Activated T-cell treated with anti-CD3 and anti-CD28 coated beads for 4 hours (primary cell): ENCODE measurements around the gene PMPCA.

Source experiments
- DNase-seq: peaks from one replicate; pipeline ENCODE4 v3.0.0-alpha.2; 2020

Gene PMPCA

DNA sequence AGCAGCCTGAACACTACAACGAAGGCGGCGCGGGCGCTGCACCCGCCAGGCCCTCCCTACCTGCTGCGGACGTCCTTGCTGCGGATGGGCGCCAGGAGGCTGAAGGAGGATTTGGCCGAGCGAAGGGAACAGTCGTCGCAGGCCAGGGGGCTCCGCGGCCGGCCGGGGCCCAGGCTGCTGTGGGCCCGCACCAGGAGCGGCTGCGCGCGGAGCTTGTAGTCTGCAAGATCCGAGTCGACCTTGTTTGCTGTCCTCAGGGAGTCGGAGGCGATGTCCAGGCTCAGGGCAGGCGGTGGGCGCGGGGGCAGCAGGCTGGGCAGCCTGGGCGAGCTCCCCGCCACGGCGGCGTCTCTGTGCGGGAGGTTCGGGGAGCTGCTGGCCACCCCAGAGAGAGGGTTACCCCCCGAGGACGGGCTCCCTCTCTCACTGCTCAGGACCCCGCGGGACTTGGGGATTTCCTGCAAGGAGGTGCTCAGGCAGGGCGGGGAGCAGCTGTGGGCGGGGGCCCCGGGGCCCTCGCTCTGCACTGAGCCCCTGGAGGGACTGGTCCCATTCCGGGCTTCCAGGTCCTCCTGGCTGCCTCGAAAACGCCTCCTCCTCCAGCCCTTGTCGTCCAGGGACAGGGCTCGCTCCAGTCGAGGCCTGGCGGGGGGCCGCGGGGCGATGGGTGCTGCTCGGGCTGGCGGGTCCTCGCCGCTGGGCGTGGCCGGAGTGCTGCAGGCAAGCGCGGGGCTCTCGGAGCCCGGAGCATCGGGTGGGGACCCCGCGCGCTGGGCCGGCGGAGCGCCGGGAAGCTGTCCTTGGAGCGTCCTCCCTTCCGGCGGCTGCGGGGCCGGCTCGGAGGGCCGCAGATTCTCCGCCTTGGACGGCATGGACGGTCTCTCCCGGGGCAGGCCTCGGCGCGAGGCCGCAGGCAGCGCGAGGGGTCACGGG lies 28.4 kb downstream of the PMPCA start:
- peak; percentile 39 for DNase-seq

DNA sequence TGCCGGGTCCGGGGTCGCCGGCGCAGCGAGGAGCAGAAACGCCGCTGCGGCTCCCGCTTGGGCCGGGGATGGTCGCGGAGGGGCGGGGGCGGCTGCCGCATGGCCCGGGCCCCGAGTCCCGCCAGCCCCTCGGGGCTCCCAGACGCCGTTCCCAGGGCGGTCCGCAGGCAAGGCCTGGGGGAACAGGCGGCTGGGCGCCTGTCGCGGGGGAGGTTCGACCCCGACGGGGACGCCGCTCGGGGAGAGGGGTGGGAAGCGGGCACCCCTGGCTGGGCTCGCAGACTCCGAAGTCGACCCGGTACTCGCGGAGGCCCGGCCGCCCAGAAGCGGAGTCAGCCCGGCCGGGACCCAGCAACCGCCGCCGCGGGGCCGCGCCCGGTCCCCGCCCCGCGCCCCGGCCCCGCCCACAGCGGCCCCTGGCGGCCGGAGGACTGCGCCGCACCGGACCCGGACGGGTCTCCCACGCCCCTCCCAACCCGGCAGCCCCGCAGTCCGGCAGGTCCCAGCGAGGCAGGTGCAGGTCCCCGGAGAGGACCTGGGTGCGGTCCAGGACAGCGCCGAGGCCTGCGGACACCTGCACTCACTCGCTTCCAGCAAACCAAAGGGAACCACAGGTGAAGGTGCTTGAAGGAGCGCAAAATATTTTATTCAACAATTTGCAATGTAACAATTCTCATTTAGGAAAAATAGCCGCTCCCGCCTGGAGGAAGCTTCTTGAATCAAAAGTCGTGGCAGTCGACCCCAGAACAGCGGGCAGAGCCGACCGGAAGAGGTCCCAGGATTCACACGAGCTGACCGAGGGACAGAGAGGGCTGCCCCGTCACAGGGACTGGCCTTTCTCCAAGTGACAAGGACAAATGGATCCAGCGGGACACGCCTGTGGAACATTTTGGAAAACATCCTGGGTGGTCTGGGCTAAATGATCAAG lies 29.3 kb downstream of the PMPCA start, which contains the start of gene INPP5E:
INPP5E (minus strand) TSS at position 365 of the 928 bp plus-strand sequence. CDS start 426 bp downstream, outside the sequence.
- DNase-seq, result peak; percentile 82

DNA sequence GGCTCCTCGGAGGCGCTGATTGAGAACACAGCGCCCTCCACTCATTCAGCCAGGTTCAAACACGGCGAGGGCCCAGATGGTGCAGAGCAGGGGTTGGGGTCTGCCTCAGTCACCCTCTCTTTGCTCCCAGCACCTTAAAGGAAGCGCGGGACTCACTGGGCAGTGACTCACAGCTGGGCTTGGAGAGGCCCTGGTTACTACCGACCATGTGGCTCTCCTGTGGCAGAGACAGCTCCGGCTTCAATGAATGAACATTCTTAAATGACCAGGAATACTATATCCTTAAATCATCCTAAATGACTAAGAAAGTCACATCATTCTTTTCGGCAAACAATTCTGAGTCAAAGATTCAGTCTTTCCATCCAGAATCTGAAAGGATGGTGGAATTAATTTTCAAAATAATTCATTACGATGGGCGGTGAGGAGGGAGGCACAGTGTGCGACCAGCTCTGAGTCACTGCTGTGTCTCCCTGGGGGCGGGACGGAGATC lies 30.8 kb downstream of the PMPCA start:
- DNase-seq, result no peak

DNA sequence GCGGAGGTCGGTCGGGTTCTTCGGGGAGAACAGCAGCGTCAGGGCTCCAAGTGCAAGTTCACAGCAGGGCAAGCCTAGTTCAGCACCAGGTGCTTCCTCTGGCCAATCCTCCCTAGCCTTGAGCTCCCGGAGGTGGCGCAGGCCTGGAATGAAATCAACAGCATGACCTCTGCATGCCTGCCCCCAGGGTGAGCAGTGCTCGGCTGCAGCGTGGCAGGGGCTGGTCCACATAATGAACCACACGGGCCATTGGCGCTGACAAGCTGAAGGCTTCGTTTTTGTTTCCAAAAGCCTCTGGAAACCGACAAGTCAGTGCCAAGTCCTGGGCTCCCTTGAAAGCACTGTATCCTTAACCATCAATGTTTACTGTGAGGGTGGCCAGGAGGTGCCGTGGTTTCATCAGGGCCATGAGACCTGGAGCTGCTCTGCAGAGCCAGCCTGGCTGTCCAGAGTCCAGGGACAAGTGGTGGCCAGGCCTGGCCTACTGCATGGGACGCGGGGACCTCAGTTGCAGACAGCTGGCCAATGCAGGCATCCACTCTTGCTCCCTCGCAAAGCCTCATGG lies 31.3 kb downstream of the PMPCA start:
- no peak for DNase-seq

DNA sequence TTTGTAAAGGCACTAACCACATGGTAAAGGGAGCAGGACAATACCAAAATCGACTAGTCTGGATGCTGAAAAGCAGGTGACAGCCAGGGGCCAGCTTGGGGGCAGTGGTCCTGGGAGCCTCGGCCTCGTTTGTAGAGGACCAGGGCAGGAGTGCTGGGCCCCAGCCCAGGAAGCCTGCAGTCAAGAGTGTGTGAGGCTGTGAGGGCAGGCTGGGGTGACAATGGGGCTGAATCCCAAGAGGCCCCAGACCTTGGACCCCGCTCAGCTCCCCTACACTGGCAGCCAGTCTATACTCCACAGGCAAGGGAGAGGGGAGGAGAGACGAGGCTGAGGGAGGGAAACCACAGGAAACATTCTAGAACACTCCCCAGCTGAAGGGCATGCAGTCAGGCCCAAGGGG lies 31.8 kb downstream of the PMPCA start:
- no peak for DNase-seq

DNA sequence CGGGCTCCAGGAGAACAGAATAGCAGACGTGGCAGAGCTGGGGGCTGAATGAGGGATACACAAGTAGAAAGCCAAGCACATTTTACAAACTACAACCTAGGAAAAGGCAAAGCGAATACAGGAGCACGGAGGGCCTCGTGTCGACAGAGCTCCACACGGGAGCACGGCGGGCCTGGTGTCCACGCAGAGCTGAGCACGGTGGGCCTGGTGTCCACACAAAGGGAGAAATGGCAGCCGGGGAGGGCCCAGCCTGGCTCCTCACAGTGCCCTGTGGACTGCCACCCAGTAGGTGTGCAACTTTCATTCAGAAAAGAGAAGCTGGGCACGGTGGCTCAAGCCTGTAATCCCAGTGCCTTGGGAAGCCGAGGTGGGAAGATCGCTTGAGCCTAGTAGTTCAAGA lies 32.6 kb downstream of the PMPCA start:
- no peak for DNase-seq

DNA sequence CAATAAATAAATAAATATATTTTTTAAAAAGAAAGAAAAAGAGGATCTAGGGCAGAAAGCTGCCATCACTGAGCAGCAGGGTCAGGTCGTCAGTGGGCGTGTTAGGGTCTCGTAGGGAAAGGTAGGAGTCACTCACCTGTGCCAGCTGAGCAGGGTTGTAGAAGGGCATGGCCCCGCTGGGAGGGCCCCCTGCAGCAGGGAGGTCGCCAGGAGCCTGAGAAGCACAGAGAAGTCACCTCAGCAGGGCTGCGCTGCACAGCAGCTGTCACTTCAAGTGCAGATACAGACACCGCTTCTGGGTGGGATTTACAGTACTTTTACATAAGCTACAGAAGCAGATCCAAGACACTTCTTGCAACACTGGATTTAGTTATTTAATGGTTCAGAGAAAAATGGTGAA lies 33.2 kb downstream of the PMPCA start:
- DNase-seq, result no peak

GRCh38 chr9:136444102-136444501 lies 33.6 kb downstream of the PMPCA start:
- DNase-seq, result no peak

DNA sequence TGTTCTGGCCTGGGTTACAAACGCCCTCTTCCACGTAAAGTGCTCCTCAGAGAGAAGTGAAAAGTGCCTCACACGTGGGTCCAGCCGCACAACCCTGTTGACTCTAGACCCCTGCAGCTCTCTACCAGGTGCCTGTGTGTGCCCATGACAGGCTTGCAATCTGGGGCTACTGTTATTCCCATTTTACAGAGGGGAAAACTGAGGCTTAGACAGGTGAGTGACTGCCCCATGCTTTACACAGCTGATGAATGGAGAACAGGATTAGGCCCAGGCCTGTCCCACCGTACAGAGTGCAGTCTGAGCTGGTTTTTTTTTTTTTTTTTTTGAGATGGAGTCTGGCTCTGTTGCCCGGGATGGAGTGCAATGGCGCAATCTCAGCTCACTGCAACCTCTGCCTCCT lies 35.3 kb downstream of the PMPCA start:
- DNase-seq, result no peak

DNA sequence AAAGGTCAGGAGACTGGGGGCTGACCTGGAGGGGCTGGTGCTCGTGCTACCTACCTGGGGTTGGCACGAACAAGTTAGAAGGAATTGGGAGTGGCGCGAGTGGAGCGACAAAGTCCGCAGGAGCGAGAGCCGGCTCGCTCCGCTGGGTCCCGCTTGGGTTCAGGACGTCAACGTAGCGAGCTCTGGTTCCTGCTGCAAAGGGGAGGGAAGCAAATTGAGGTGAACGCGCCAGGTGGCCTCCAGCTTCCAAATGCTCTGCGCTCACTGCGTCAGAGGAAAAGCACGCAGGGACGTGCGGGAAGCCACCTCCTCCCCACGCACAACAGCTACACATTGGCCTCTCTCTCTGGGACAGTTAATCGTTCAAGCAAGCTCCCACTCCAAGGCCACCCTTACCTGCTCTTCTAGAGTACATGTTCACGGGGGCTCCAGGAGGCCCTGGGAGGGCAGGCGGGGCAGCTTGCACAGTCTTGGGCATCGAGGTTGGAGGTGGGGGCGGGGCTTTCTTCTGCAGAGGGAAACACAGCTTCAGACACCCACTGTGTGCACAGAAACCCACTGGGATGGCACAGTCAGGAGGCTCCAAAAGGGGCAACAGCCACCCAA lies 36.8 kb downstream of the PMPCA start:
- DNase-seq, result no peak

GRCh38 chr9:136448655-136449054 lies 38.2 kb downstream of the PMPCA start:
- no peak for DNase-seq

DNA sequence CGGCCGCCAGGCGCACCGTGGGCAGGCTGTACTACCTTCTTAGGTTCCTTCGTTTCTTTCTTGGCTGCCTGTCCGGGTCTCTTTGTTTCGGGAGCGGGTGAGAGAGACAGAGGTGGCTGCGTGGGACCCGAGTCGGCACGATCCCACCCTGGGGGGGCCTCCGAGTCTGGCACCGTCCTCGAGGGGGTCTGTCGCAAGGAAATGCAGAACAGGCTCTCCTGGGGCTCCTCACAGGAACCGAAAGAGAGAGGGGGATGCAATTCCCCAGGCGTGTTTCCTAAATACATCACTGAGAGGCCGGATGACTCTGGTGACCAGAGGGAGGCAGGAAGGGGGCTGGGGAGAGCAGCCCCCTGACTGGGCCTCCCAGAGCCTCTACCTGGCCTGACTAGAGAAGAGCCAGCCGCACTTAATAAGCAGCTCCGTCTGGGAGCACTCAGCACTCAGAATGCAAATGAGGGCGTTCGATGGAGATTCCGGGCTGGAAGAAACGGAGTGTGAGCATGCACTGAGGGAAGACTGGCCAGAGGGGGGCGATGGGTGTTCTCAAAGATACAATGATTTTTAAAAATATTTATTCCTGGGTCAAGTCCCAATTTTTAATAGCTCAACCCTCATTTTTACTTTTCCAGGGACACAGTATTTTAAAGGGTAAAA lies 40.9 kb downstream of the PMPCA start:
- no peak for DNase-seq

DNA sequence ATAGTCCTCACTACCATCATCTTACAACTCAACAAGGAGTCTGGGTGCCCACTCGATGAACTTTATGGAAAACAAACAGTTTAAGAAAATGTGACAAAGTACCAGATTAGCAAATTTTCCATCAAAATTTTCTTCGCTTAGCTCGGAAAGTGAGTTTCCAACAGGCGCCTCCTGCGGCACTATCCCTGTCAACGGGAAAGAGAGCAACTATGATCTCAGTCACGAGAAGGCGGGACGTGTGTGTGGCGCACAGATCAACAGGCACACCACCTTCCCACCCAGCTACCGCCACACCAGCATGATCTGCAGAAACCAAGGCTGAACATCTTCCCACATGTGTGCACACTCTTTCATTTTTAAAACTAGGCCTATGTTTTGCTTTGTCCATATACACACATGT lies 42.9 kb downstream of the PMPCA start:
- no peak for DNase-seq

DNA sequence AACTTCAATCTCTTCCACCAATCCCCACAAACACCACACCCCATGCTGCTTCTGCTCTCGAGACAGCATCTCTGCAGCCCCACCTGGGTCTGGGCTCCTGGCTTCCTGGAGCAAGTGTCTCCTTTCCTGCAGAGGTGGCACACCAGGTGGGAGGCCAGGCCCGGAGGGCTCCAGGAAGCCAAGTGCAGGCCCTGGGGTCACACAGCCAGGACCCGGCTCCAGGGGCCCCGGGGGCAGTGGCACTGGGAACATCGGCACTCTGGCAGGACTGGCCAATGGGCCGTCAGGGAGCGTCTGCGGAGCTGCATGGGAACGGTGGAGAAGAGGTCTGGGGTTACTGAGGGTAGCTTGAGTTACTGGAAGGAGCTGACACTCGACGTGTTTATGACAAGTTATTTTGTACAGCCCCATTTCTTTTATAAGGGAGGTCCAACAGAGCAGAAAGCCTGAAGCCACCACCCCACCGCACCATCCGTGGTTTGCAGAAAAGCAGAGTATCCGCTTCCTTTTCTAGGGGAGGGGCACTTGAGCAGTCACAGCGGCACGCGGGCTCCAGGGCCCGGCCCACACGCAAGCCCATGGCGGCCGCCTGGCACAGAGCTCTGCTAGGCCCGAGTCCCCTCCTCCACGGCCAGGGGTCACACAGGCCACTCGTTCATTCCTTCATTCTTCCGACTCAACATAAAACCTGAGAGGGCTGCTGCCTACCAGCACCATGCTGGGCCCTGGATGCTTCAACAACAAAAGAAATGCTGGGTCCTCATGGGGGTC lies 43.8 kb downstream of the PMPCA start:
- no peak for DNase-seq

DNA sequence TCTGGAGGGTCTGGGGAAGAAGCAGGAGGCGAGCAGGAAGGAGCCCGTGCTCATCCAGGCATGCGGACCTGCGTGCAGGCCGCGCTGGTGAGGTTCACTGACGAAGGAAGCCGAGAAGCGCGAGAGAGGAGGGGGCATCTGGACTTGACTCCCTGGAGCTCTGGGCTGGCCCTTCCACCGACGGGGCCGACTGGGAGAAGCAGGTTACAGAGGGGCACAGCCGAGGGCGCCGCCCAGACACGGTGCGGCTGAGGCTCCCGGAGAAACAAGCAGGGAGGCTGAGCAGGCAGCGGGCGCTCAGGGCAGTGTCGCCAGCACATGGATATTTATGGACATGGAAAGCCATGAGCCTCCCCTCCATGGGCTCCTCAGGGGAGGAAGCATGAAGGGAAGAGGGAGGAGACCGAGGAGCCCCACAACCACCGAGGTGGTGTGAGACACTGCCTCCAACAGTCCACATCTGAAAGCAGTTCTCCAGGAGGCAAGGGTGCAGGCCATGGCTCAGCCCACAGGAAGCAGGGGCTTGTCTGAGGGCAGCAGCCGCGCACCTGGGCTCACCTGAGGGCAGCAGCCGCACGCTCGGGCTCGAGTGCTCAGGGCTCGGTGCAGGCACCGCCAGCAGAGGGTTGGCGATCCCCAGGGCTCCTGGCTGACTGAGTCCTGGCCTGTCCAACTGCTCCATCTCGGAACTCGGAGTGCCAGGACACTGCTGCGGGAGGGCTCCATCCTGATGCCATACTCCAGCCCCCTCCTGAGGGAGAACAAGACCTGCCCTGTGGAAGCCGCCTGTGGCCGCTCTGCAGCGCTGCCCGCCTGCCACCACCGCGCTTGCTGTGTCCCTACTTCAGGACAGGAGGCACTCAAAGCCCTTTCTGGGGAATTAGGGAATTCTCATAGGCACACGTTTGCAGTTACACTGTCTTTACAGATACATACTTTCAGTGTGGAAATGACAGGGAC lies 44.9 kb downstream of the PMPCA start:
- DNase-seq, result no peak

DNA sequence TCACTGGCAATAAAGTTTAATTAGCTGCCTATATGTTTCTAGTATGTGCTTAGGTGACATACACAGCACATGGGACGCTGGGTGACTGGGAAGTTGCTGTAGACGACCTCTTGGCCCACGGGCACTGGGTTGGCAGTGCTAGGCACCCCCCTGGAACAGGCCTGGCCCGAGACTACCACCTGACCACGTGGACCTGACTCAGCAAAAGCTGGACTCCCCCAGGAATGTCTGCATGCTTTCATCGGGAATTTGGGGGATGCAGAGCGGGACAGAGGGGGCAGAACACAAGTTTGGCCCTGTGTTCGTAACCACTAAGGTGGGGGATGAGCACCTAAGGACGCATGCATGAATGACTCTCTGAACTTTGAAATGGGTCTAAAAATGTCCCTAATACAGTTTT lies 45.8 kb downstream of the PMPCA start:
- no peak for DNase-seq

DNA sequence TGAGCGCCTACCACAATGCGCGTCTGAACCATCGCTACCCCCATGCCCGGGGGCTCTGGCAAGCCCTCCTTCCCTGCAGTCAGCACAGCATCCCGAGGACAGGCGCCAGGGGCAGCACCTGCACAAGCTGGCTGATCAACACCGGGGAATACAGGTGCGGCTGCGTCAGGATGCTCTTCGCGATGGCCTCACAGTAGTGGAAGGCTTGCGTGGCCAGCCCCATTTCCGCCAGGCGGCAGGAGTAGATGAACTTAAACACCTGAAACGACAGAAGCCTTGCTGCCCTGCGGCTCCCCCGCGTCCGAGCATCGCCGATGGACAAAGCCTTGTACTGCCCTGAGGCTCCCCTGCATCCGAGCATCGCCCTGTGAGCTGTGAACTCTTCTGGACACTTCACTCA lies 46.9 kb downstream of the PMPCA start:
- DNase-seq, result no peak

DNA sequence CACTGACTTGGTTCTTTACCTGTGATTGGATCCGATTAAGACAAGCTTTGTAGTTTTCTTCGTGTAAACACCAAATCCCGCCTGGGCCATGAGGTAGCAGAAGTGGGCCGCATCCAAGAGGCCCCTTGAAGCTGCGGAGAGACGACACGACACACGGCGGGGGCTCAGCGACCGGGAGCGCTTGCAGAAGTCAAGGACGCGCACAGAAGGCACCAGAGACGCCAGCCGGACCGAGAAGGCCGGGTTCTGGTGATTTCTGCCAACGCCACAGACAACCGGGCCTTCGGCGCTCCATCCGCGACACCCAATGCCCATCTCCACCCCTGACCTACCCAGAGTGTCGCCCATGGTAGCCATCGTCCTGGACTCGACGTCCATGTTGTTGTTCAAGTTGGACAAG lies 49.0 kb downstream of the PMPCA start:
- DNase-seq, result no peak

DNA sequence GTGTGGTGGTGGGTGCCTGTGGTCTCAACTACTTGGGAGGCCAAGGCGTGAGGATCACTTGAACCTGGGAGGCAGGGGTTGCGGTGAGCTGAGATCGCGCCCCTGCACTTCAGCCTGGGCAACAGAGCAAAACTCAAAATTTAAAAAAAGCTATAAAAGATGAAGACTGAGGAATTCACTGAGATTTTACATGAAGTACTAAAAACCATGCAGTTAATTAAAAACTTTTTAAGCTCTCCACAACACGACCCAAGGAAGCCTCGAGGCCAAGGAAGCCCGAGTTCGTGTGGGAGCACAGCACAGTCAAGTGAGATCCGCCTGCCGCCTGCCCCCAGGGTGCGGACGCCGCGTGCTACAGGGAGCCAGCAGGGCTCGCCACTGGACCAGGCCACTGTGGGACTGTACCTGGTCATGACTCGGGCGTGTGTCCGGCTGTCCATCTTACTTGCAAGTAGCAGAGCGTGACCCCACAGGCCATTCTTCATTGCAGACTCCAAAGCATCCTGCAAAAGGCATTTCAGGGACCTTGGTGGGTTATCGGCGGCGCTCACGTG lies 50.4 kb downstream of the PMPCA start:
- DNase-seq, result no peak

- DNase-seq, result no peak
Measured at GRCh38 chr9:136462664-136463063, 52.2 kb downstream of the PMPCA start.
